GM12891 (cell line): Measurements from ENCODE around the gene PTPN13.

Source experiments
- POLR2A ChIP-seq: IDR thresholded peaks from 2 replicates; pipeline ENCODE4 v1.6.1; 2011; ENCODE audit warnings: low read depth, low read length, control low read depth
- POLR2AphosphoS5 ChIP-seq: IDR thresholded peaks from 2 replicates; pipeline ENCODE4 v1.6.1; 2011; ENCODE audit warnings: low read depth, low read length, control low read depth

DNA sequence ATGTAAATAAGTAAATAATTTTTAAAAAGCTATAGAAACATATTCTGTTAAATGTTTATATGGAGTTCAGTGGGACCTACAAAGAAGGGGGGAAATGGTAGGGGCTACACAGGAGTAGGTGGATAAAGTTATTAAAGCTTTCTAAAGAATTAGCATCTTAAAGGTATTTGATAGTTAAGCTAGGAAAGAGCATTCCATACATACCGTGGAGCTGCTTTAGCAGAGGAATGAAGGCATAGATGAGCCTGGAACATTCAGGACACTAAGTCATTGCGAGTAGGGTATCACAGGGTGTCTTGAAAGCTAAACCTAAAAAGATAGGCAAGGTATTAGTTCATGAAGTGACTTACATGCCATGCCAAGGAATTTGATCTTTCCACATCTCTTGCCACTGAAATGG is 194.7 kb downstream of the PTPN13 start:
- TF ChIP-seq POLR2A (no peak), POLR2AphosphoS5 (no peak)
